ENCODE measurements around the gene NUDT14. TPM values are rescaled to one million over a fixed set of nuclear protein-coding genes. Genes with fewer than 3 reads are reported as not detected.

Gene NUDT14
- polyA plus RNA-seq, 1 experiment: 10.9 TPM

DNA sequence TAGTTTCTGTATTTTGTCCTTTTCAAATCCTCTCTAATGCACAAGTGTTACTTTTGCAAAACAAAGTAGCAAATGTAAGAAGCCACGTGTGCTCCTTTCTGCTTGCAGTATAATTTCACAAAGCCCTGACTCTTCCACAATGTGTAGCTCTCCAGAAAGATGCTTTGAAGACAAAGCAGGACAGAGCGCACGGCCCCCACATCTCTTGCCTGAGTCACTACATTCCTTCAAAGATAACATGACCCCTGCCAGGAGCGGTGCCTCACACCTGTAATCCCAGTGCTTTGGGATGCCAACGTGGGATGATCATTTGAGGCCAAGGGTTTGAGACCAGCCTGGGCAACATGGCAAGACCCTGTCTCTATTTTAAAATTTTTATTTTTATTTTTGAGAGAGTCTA is 53.1 kb downstream of the NUDT14 start:
- Histone ChIP-seq H3K27me3 (ENCODE audit: control insufficient read depth, insufficient read depth, low read length) (peaks cover 14% of the 10 kb centered on the region), H3K36me3 (ENCODE audit: control insufficient read depth, insufficient read depth, low read length) (no peaks in the 10 kb centered on the region), H3K4me3 (ENCODE audit: low read depth, low read length) (no peak overlapping the region)
- no peak for TF ChIP-seq CTCF (IDR thresholded peaks at IDR 0.05; ENCODE audit: insufficient read depth, low read depth, low read length)
- POLR2A ChIA-PET: no interaction called here
- CTCF ChIA-PET: no interaction called here
- DNase-seq (ENCODE audit: low read depth): no peak

GRCh38 chr14:105126981-105127329 is 54.2 kb downstream of the NUDT14 start:
- H3K36me3 ChIP-seq (ENCODE audit: control insufficient read depth, insufficient read depth, low read length): no peaks in the 10 kb centered on the region
- H3K4me3 ChIP-seq (ENCODE audit: low read depth, low read length): no peak overlapping the region
- peaks cover 14% of the 10 kb centered on the region for H3K27me3 ChIP-seq (ENCODE audit: control insufficient read depth, insufficient read depth, low read length)
- DNase-seq (ENCODE audit: low read depth): no peak
- TF ChIP-seq CTCF (IDR thresholded peaks at IDR 0.05; ENCODE audit: insufficient read depth, low read depth, low read length): no peak
- CTCF ChIA-PET: interaction anchor here (1.3 kb wide), 1 partner anchor 21 kb away, joined by 3 read pairs; no protein-coding TSS in a partner anchor
- POLR2A ChIA-PET: no interaction called here

- CTCF ChIA-PET: interaction anchor here (1.3 kb wide), 1 partner anchor 20 kb away, joined by 3 read pairs; no protein-coding TSS in a partner anchor
- Histone ChIP-seq H3K36me3 (ENCODE audit: control insufficient read depth, insufficient read depth, low read length) (no peaks in the 10 kb centered on the region), H3K27me3 (ENCODE audit: control insufficient read depth, insufficient read depth, low read length) (peaks cover 15% of the 10 kb centered on the region), H3K4me3 (ENCODE audit: low read depth, low read length) (no peak overlapping the region)
- TF ChIP-seq CTCF (IDR thresholded peaks at IDR 0.05; ENCODE audit: insufficient read depth, low read depth, low read length): no peak
- POLR2A ChIA-PET: interaction anchor here (0.7 kb wide), 1 partner anchor 34 kb away, joined by 5 read pairs; no protein-coding TSS in a partner anchor
- DNase-seq (ENCODE audit: low read depth): no peak
These were observed 54.8 kb downstream of the NUDT14 start for GRCh38 chr14:105126126-105126980.

DNA sequence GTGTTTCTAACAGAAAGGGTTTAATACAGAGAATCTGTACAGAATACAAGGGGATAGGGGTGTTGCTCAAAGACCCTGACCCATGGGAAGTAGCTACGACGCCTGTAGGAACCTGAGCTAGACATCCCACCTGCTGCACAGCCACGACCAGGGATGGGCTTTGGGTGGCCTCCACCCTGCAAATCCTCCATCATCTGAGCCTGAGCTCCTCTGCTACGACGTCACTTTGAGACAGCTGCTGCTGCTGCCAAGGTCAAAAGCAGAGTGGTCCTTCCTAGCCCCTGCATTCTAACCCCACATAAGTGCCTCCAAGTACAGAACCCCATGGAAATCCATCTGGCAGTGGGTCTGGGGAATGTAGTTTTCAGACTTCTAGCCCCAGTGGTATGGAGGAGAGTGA is 56.3 kb downstream of the NUDT14 start:
- no peaks in the 10 kb centered on the region for H3K36me3 ChIP-seq (ENCODE audit: control insufficient read depth, insufficient read depth, low read length)
- no peak for DNase-seq (ENCODE audit: low read depth)
- H3K4me3 ChIP-seq (ENCODE audit: low read depth, low read length): no peak overlapping the region
- ChIA-PET CTCF (interaction anchor here (1.4 to 1.6 kb wide), 2 partner anchors 9 to 17 kb away, joined by 3 to 4 read pairs; no protein-coding TSS in a partner anchor), POLR2A (no interaction called here)
- TF ChIP-seq CTCF (IDR thresholded peaks at IDR 0.05; ENCODE audit: insufficient read depth, low read depth, low read length): no peak
- H3K27me3 ChIP-seq (ENCODE audit: control insufficient read depth, insufficient read depth, low read length): peaks cover 23% of the 10 kb centered on the region

DNA sequence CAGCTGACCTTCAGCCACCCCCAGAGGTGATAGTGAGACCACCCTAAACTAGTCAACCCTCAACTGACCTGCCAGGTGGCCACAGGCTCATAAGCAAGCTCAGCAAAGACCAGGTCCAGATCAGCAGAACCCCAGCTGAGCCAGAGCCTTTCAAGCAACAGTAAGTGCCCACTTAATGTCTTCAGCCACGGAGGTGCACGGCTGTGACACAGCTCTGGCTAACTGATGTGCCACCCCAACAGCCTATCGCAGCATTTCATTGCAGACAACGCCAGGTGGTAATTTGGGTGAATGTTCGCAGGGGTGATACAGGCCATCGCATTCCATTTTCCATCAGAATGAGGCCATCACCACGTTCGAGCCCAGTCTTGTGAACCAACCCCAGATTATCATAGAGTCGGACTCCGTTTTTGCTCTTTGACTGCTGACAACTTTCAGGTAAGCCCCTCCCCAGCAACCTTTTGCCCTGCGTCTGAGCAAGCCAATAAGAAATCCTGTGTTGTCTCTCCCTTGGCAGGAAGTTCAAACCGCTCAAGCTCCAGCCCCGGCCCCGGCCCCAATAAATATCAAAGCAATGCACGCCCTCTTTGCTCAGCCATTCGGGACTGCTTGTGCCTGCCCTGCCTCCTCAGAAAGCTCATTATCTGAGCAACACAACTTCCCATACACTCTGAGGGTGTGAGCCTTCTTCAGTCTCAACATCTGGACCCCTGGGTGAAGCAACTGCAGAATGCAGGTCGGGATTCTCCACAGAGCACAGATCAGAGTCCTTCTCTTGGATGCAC is 56.9 kb downstream of the NUDT14 start:
- peaks cover 23% of the 10 kb centered on the region for H3K27me3 ChIP-seq (ENCODE audit: control insufficient read depth, insufficient read depth, low read length)
- ChIA-PET CTCF (interaction anchor here (1.4 to 1.6 kb wide), 2 partner anchors 8 to 16 kb away, joined by 3 to 4 read pairs; no protein-coding TSS in a partner anchor), POLR2A (no interaction called here)

More for the DNA sequence above, 56.9 kb downstream of the NUDT14 start:
- DNase-seq (ENCODE audit: low read depth): no peak
- no peak for TF ChIP-seq CTCF (IDR thresholded peaks at IDR 0.05; ENCODE audit: insufficient read depth, low read depth, low read length)
- Histone ChIP-seq H3K4me3 (ENCODE audit: low read depth, low read length) (no peak overlapping the region), H3K36me3 (ENCODE audit: control insufficient read depth, insufficient read depth, low read length) (no peaks in the 10 kb centered on the region)

Measured in BJ (cell line).